Left renal pelvis (tissue), 4 donors: ENCODE results near the gene ARHGEF7. TPM values are rescaled to one million over a fixed set of nuclear protein-coding genes. Genes with fewer than 3 reads are reported as not detected.

ENCODE experiments used
- DNase-seq, 4 donors: peaks; one replicate each; pipeline ENCODE4 v3.0.0-alpha.2; 2013; ENCODE audit warnings: low read depth in 4 of 4, low spot score in 3 of 4
- polyA plus RNA-seq, 4 donors: library from polyadenylated mRNA; unstranded; fragments of 120-200 nt; gene quantifications; one replicate each; pipeline ENCODE4 v1.2.1, GENCODE V29; 2013; ENCODE audit not compliant: insufficient read length in 4 of 4

ARHGEF7 gene
- polyA plus RNA-seq, 4 donors: 65.6 to 89.0 (median 71.8) TPM

GRCh38 chr13:111099290-111099689 is 15.8 kb upstream of the ARHGEF7 start:
- no peak for DNase-seq

- no peak for DNase-seq
Observed at GRCh38 chr13:111110054-111110453, 5.1 kb upstream of the ARHGEF7 start.

DNA sequence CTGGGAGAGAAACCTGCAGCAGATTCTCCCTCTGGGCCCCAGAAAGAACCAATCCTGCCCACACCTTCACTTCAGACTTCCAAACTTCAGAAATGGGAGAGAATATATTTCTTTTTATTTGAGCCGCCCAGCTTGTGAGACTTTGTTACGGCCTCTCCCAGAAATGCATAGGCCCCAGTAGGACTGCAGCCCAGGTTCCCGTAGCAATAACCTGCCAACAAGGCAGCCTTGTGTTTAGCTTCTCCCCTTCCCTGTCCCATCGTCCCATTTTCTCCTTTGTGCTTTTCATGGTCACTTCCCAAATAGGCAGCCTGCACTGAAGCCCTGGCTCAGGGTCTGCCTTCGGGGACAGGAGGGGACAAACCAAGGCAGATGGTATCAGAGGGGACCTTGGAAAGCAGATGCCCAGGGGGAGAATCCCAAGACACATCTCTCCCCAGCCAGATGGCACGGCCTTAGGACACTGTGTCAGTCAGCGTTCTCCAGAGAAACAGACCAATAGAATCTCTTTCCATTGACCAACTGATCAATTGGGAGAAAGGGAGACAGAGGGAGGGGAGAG is 3.7 kb upstream of the ARHGEF7 start:
- no peak for DNase-seq

GRCh38 chr13:111112196-111112595 is 2.9 kb upstream of the ARHGEF7 start:
- DNase-seq: no peak

DNA sequence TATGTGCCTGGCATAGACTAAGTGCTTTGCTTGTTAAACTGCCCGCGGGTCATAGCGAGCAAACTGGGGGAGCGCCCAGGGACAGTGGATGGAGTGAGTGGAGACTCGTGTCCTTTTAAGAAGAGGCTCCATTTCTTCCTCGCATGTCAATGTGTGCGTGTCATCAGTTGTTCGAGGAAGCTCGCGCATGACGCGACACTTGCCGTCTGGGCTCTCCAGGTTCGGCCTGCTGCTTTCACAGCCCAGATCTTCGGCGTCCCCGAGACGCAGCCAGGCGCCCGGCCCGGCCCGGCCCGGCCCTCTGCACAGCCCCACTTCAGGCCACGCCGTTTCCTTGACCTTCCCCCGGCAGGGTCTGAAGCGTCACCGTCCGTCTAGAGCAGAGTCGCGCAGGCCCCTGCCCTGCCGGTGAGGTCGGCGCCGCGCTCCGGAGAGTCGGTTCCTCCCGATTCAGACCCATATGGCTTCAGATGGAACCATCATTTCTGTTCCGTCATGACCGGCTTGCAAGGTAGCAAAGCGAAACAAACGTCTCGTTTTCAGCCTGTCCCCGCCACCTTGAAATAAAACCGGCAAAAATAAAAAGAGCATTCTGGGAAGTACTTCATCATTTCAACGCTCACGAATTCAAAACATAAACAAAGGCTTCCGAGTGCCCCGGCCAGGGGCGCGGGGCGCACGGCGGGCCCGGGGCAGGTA is 599 bp upstream of the ARHGEF7 start:
- no peak for DNase-seq

DNA sequence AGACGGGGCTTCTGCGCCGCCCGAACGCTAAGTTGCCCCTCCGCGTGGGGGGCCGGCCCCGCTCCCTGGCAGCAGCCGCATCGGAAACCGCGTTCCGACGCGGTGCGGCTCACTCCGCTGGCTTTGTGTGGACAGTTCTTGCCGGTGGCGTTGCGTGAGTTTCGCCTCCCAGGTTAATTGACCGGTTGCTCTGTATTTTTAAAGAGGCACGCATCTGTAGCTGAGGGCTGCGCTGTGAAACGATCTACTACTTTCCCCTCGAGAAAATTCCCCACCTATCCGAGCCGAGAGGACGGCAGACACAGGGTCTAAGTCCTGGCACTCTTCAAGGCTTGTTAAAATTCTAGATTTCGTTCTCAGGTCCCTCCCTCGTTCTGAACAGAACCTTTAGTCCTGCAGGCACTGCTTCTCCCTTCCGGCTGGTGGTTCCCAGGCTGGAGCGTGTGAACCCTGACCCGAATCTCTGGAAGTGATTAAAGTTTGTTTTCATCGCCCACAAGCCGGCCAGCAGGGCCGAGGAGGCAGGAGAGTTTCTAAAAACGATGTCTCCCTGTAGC is 933 bp downstream of the ARHGEF7 start:
- no peak for DNase-seq

GRCh38 chr13:111116856-111117255 is 1.7 kb downstream of the ARHGEF7 start:
- no peak for DNase-seq

GRCh38 chr13:111117289-111117688 is 2.2 kb downstream of the ARHGEF7 start:
- DNase-seq: no peak

DNA sequence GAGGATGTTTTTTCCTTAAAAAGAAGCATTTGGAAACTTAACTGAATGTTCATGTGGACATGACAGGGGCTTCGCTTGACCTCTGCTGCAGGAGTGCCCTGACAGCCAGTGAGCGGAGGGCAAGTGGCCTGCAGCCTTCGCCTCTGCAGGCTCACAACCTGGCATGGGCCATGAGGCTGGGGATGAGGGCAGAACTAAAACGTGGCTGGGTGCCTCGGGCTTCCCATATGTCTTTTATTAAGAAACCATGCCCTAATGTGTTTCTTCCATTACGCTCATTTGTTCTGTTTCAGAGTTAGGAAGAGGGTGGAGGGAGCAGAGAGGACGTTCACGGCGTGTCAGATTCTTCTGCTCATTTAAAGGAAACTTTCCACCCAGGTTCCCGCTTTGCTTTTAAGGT is 2.9 kb downstream of the ARHGEF7 start:
- no peak for DNase-seq

GRCh38 chr13:111118898-111119607 is 3.9 kb downstream of the ARHGEF7 start:
- no peak for DNase-seq

GRCh38 chr13:111119966-111120365 is 4.9 kb downstream of the ARHGEF7 start:
- no peak for DNase-seq

GRCh38 chr13:111120422-111120821 is 5.3 kb downstream of the ARHGEF7 start:
- no peak for DNase-seq

DNA sequence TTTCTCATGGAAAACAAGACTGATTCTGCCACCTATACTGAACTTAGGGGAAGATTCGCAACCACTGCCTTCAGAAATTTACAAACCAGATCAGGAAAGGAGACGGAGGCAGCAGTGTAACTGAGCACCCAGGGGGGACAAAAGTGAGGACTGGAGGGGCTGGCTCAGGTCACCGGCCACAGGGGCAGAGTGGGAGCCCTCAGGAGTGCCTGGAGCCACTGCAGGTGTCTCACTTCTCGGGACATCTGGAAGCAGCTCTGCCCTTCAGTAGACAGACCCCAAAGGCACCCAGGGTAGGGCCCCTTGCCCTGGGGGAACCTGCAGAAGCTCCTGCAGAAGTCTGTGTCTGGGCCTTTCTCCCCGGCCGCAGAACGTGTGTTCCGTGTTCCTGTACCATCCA is 5.8 kb downstream of the ARHGEF7 start:
- no peak for DNase-seq

DNA sequence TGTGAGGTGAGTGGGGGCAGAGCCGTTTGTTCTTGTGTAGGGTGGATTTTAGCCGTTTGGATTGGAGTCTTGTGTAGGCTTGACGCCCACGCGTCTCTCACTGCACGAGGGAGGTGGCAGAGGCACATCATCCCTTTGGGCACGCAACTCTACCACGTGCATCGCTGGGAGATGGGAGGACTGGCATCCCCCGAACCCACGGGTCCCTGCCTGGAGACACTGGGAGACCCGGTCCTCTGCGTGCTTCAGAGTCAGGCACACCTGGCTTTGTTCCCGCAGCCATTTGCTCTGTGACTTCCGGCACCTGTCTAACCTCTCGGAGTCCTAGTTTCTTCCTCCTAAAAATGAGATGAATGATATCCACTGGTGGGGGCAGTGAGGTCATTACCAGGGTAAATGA is 6.4 kb downstream of the ARHGEF7 start:
- no peak for DNase-seq

DNA sequence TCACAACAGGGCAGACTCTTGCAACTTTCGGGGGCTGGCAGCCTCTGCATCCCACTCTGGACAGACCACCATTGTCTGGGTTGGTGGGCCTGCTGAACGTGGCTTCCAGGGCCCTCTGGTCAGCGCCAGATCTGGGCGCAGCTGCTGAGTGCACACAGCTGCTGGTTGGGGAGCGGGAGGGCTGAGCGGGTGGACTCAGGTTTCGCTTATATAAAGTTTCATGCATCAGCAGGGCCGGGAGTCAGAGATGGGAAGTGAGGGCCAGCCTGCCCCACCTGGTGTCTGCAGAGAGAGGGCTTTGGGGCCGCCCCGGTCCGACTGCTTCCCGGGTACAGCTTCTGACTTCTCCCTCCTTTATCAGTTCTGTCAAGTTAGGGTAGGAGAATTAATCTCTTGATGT is 6.9 kb downstream of the ARHGEF7 start:
- DNase-seq: peak in 2 of 4 donors; percentile 58 to 73

- DNase-seq: no peak
Observed at GRCh38 chr13:111122631-111123030, 7.5 kb downstream of the ARHGEF7 start.

GRCh38 chr13:111123221-111123620 is 8.1 kb downstream of the ARHGEF7 start:
- no peak for DNase-seq

DNA sequence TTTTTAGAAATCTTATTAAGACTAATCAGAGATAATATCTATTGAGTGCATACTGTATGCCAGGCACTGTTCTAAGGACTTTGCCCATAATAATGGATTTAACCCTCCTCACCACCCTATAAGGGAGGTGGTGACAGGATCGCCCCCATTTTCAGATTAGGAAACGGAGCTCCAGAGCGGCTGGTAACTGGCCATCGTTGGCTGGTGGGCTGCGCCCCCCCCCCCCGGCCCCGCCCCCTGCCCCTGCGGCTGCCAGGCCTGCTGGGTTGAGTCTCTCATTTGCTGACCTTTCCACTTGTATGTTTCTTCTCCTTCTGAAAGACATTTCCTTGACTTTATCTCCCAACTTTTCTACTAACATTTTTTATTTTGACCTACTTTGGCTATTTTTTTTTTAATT is 8.5 kb downstream of the ARHGEF7 start:
- DNase-seq: no peak

DNA sequence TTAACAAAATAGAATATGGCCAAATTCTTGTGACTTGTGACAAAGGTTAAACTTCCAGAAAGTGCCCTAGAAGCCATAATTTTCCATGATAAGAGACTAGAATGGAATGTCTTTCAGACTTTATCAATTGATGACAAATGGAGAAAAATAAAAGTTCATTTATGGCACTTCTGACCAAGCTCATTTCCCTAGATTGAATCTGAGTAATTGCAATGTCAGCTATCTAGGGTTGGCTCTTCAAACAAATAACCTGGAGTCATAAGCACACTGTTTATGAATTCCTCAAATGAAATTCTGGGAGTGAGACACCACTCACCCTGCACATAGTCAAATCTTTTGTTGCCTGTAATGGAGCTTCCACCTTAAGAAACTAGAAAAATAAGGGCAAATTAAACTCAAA is 11.4 kb downstream of the ARHGEF7 start:
- DNase-seq: no peak

- DNase-seq: no peak
Observed at GRCh38 chr13:111129465-111130115, 14.5 kb downstream of the ARHGEF7 start.

- DNase-seq: no peak
Observed at GRCh38 chr13:111130116-111130508, 15.0 kb downstream of the ARHGEF7 start.
